ENCODE data around the gene EEFSEC.

GRCh38 chr3:128315313-128315712, 162.0 kb downstream of the EEFSEC start:
- TF ChIP-seq, protein P1, sequence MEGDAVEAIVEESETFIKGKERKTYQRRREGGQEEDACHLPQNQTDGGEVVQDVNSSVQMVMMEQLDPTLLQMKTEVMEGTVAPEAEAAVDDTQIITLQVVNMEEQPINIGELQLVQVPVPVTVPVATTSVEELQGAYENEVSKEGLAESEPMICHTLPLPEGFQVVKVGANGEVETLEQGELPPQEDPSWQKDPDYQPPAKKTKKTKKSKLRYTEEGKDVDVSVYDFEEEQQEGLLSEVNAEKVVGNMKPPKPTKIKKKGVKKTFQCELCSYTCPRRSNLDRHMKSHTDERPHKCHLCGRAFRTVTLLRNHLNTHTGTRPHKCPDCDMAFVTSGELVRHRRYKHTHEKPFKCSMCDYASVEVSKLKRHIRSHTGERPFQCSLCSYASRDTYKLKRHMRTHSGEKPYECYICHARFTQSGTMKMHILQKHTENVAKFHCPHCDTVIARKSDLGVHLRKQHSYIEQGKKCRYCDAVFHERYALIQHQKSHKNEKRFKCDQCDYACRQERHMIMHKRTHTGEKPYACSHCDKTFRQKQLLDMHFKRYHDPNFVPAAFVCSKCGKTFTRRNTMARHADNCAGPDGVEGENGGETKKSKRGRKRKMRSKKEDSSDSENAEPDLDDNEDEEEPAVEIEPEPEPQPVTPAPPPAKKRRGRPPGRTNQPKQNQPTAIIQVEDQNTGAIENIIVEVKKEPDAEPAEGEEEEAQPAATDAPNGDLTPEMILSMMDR (IDR thresholded peaks at IDR 0.05; ENCODE audit: low read depth, low read length), result no peak
- no peak for TF ChIP-seq POLR2A (IDR thresholded peaks at IDR 0.05; ENCODE audit: extremely low read depth, insufficient read length)
- TF ChIP-seq, protein P2, sequence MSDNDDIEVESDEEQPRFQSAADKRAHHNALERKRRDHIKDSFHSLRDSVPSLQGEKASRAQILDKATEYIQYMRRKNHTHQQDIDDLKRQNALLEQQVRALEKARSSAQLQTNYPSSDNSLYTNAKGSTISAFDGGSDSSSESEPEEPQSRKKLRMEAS (IDR thresholded peaks at IDR 0.05; ENCODE audit: low read depth, low read length), result no peak

All from NB4 (cell line).